Motor neuron (in vitro differentiated cells): ENCODE measurements around the gene LRP11. TPM values are rescaled to one million over a fixed set of nuclear protein-coding genes. Genes with fewer than 3 reads are reported as not detected.
A peak's percentile ranks its signal among the peaks of the same experiment; 100 is the strongest.

ENCODE experiments used
- ATAC-seq, 8 experiments: fragments of 200-7000 bp; cut with Tn5 transposase; replicated peaks in 6 of 8; 2 replicates each; pipeline ENCODE4 v1.8.0; 2021; ENCODE audit warnings: mild to moderate bottlenecking in 8 of 8, moderate library complexity in 8 of 8
- H3K27ac ChIP-seq, 2 donors: fragments of 250-450 bp; sonication (Bioruptor Pico); 2 replicates each; pipeline ENCODE4 v1.9.0; 2021; ENCODE audit warnings: antibody characterized with exemption in 2 of 2, mild to moderate bottlenecking in 2 of 2, moderate library complexity in 1 of 2
- H3K4me1 ChIP-seq, 2 donors: fragments of 250-450 bp; sonication (Bioruptor Pico); replicated peaks in 1 of 2; 2 replicates each; pipeline ENCODE4 v1.6.1; 2021; ENCODE audit warnings: antibody characterized with exemption in 2 of 2, mild to moderate bottlenecking in 2 of 2, moderate library complexity in 1 of 2
- H3K4me3 ChIP-seq, 5 donors: fragments of 250-450 bp; sonication (Bioruptor Pico); 2 replicates each; pipeline ENCODE4 v1.9.0; 2021; ENCODE audit warnings: antibody characterized with exemption in 5 of 5, mild to moderate bottlenecking in 5 of 5, moderate library complexity in 4 of 5
- WGBS, 10 experiments: fragments of 450-650 bp; shearing (Covaris generic); methylation state at CpG; one replicate each; pipeline ENCODE4 v1.0.0; 2022; 5-methylcytosine and 5-hydroxymethylcytosine counted together
- in situ Hi-C, 9 experiments: fragments of 400-800 bp; cut with MboI; loops; one replicate each; pipeline ENCODE4 v1.15.0; 2021; ENCODE audit warnings: low sequenced_read_pairs in 9 of 9, low pct_unique_long_range_greater_than_20kb in 2 of 9; ENCODE audit not compliant: unreplicated experiment in 9 of 9
- total RNA-seq, 8 experiments: library from RNA; unstranded; fragments of 300-600 nt; gene quantifications; 2 replicates each; pipeline versions ENCODE4 v1.2.3 to v1.2.4, GENCODE V29; 2022

Gene LRP11
- total RNA-seq, 8 experiments from 2014 or later = 10.1 to 31.2 (median 21.5) TPM

- no peak overlapping the region for H3K27ac ChIP-seq
- WGBS, 10 experiments = 81 to 96% (median 87%) methylated on average over 3 to 4 of the region's 4 CpGs
- no peaks in the 10 kb centered on the region for H3K4me1 ChIP-seq
- in situ Hi-C loops = loop anchor here in 1 of 9 experiments (25.0 kb wide), 1 partner anchor 212 kb away; the partner anchor contains the start of gene RAET1L
- ATAC-seq = peak in 3 of 8 experiments; percentile 39 to 53 (median 44)
- no peak overlapping the region for H3K4me3 ChIP-seq
Observed at GRCh38 chr6:149825292-149825691, 38.9 kb downstream of the LRP11 start.

- no peak overlapping the region for H3K27ac ChIP-seq
- H3K4me1 ChIP-seq = no peaks in the 10 kb centered on the region
- no peak for ATAC-seq
- in situ Hi-C loops = no loop called here
- no peak overlapping the region for H3K4me3 ChIP-seq
- WGBS, 10 experiments = 64 to 100% (median 85%) methylated on average over 1 to 4 of the region's 4 CpGs; no CpG with 5 or more reads in 1 of the 10 experiments
Observed at GRCh38 chr6:149823013-149823412, 41.1 kb downstream of the LRP11 start.

- no peak for ATAC-seq
- WGBS, 10 experiments = 80 to 100% (median 100%) methylated on average over 1 of the region's 1 CpG; no CpG with 5 or more reads in 3 of the 10 experiments
- Histone ChIP-seq H3K4me1 (no peaks in the 10 kb centered on the region), H3K4me3 (no peak overlapping the region), H3K27ac (no peak overlapping the region)
- in situ Hi-C loops = no loop called here
Observed at GRCh38 chr6:149821492-149821891, 42.7 kb downstream of the LRP11 start.

GRCh38 chr6:149820506-149820905 is 43.7 kb downstream of the LRP11 start:
- Histone ChIP-seq H3K27ac (no peak overlapping the region), H3K4me3 (no peak overlapping the region), H3K4me1 (no peaks in the 10 kb centered on the region)
- WGBS, 10 experiments = 80 to 100% (median 96%) methylated on average over 2 to 7 of the region's 7 CpGs
- in situ Hi-C loops = no loop called here
- ATAC-seq = no peak

GRCh38 chr6:149815788-149816187 is 48.4 kb downstream of the LRP11 start:
- H3K4me3 ChIP-seq = no peak overlapping the region
- in situ Hi-C loops = no loop called here
- 83 to 100% (median 100%) methylated on average over 1 to 3 of the region's 4 CpGs; no CpG with 5 or more reads in 5 of the 10 experiments for WGBS, 10 experiments
- no peak overlapping the region for H3K27ac ChIP-seq
- no peaks in the 10 kb centered on the region for H3K4me1 ChIP-seq
- ATAC-seq = no peak

GRCh38 chr6:149813351-149813750 is 50.8 kb downstream of the LRP11 start:
- WGBS, 10 experiments = 60 to 100% (median 100%) methylated on average over 1 to 3 of the region's 3 CpGs; no CpG with 5 or more reads in 2 of the 10 experiments
- no peak for ATAC-seq
- no peaks in the 10 kb centered on the region for H3K4me1 ChIP-seq
- in situ Hi-C loops = no loop called here
- H3K4me3 ChIP-seq = no peak overlapping the region
- no peak overlapping the region for H3K27ac ChIP-seq

GRCh38 chr6:149809798-149810197 is 54.4 kb downstream of the LRP11 start:
- ATAC-seq = no peak
- in situ Hi-C loops = no loop called here
- Histone ChIP-seq H3K4me3 (no peak overlapping the region), H3K27ac (no peak overlapping the region), H3K4me1 (no peaks in the 10 kb centered on the region)
- WGBS, 10 experiments = 76 to 100% (median 93%) methylated on average over 1 to 2 of the region's 2 CpGs

- Histone ChIP-seq H3K4me1 (no peaks in the 10 kb centered on the region), H3K4me3 (no peak overlapping the region), H3K27ac (no peak overlapping the region)
- ATAC-seq = no peak
- 14 to 96% (median 67%) methylated on average over 1 to 4 of the region's 4 CpGs for WGBS, 10 experiments
- in situ Hi-C loops = no loop called here
Observed at GRCh38 chr6:149806127-149806526, 58.0 kb downstream of the LRP11 start.

GRCh38 chr6:149783551-149783950 is 80.6 kb downstream of the LRP11 start:
- in situ Hi-C loops = no loop called here

GRCh38 chr6:149782337-149782736 is 81.8 kb downstream of the LRP11 start:
- in situ Hi-C loops = no loop called here
- H3K4me3 ChIP-seq = no peak overlapping the region
- 78 to 100% (median 100%) methylated on average over 1 to 2 of the region's 2 CpGs; no CpG with 5 or more reads in 1 of the 10 experiments for WGBS, 10 experiments
- no peak overlapping the region for H3K27ac ChIP-seq
- H3K4me1 ChIP-seq = no peaks in the 10 kb centered on the region
- ATAC-seq = no peak

More at GRCh38 chr6:149783551-149783950, 80.6 kb downstream of the LRP11 start:
- WGBS, 10 experiments = 86 to 100% (median 100%) methylated on average over 1 to 3 of the region's 3 CpGs; no CpG with 5 or more reads in 3 of the 10 experiments
- H3K27ac ChIP-seq = no peak overlapping the region
- no peak for ATAC-seq
- H3K4me3 ChIP-seq = no peak overlapping the region
- no peaks in the 10 kb centered on the region for H3K4me1 ChIP-seq

GRCh38 chr6:149781715-149782114 is 82.4 kb downstream of the LRP11 start:
- Histone ChIP-seq H3K27ac (no peak overlapping the region), H3K4me1 (no peaks in the 10 kb centered on the region), H3K4me3 (no peak overlapping the region)
- in situ Hi-C loops = no loop called here
- no peak for ATAC-seq

GRCh38 chr6:149779644-149779963 is 84.6 kb downstream of the LRP11 start:
- WGBS, 10 experiments = 80 to 100% (median 85%) methylated on average over 1 to 2 of the region's 2 CpGs; no CpG with 5 or more reads in 6 of the 10 experiments
- no peaks in the 10 kb centered on the region for H3K4me1 ChIP-seq
- no peak overlapping the region for H3K27ac ChIP-seq
- no peak overlapping the region for H3K4me3 ChIP-seq
- in situ Hi-C loops = no loop called here
- ATAC-seq = no peak

- ATAC-seq = no peak
- in situ Hi-C loops = no loop called here
- 87 to 100% (median 100%) methylated on average over 1 of the region's 1 CpG; no CpG with 5 or more reads in 2 of the 10 experiments for WGBS, 10 experiments
- Histone ChIP-seq H3K4me3 (no peak overlapping the region), H3K27ac (no peak overlapping the region), H3K4me1 (no peaks in the 10 kb centered on the region)
Observed at GRCh38 chr6:149777624-149778023, 86.5 kb downstream of the LRP11 start.

GRCh38 chr6:149771925-149772324 is 92.2 kb downstream of the LRP11 start:
- ATAC-seq = no peak
- H3K4me1 ChIP-seq = no peaks in the 10 kb centered on the region
- no peak overlapping the region for H3K4me3 ChIP-seq
- H3K27ac ChIP-seq = no peak overlapping the region
- in situ Hi-C loops = no loop called here
- 90 to 100% (median 99%) methylated on average over 1 to 6 of the region's 6 CpGs for WGBS, 10 experiments
